Cardiac muscle cell (in vitro differentiated cells and primary cell): ENCODE data around the gene AZIN2. TPM values are rescaled to one million over a fixed set of nuclear protein-coding genes. Genes with fewer than 3 reads are reported as not detected.
A peak's percentile ranks its signal among the peaks of the same experiment; 100 is the strongest.

Experiments
- DNase-seq, 2 donors: peaks; one replicate each; pipeline versions ENCODE4 v3.0.0 to v3.0.0-alpha.2; 2010 to 2017; ENCODE audit warnings: low read depth in 1 of 2, low spot score in 1 of 2
- H3K27ac ChIP-seq: fragments of 200-600 bp; sonication (generic); 2 replicates; pipeline ENCODE4 v1.5.1; 2016
- H3K27me3 ChIP-seq: fragments of 200-600 bp; sonication (generic); 2 replicates; pipeline ENCODE4 v1.6.0; 2016; ENCODE audit warnings: control low read depth
- H3K36me3 ChIP-seq: fragments of 200-600 bp; sonication (generic); 2 replicates; pipeline ENCODE4 v1.5.1; 2016; ENCODE audit warnings: control low read depth
- H3K4me1 ChIP-seq: fragments of 200-600 bp; sonication (generic); 2 replicates; pipeline ENCODE4 v1.8.1; 2017; ENCODE audit warnings: low read depth, mild to moderate bottlenecking, mixed run types
- H3K4me3 ChIP-seq: fragments of 200-600 bp; sonication (generic); 2 replicates; pipeline ENCODE4 v1.5.1; 2016; ENCODE audit warnings: mild to moderate bottlenecking
- H3K9me3 ChIP-seq: fragments of 200-600 bp; sonication (generic); 2 replicates; pipeline ENCODE4 v1.5.1; 2017; ENCODE audit warnings: low read depth, mild to moderate bottlenecking, control low read depth
- CTCF ChIP-seq: IDR thresholded peaks from 2 replicates; pipeline ENCODE4 v1.5.1; 2012; ENCODE audit warnings: low read depth, mild to moderate bottlenecking, low read length
- polyA plus RNA-seq: library from polyadenylated mRNA; unstranded; fragments of >200 nt; fragmentation: Nextera tagmentation; extraction: Ambion mirVana; gene quantifications from 2 replicates; pipeline ENCODE4 v1.2.1, GENCODE V29; 2016
- total RNA-seq: library from RNA; depleted of rRNA; stranded (reverse); fragments of >200 nt; gene quantifications from 2 replicates; pipeline ENCODE4 v1.2.3, GENCODE V29; 2016

AZIN2 gene
- total and polyA plus RNA-seq, 2 experiments from 2014 or later, result 7.7 to 18.6 TPM

- Histone ChIP-seq H3K9me3 (no peaks in the 10 kb centered on the region), H3K4me1 (no peaks in the 10 kb centered on the region), H3K27ac (no peak overlapping the region), H3K4me3 (no peak overlapping the region), H3K36me3 (no peaks in the 10 kb centered on the region), H3K27me3 (peaks cover 4% of the 10 kb centered on the region)
- no peak for TF ChIP-seq CTCF
- DNase-seq, result no peak
Measured at GRCh38 chr1:33074193-33074945, 6.6 kb upstream of the AZIN2 start.

GRCh38 chr1:33078030-33078591 lies 2.8 kb upstream of the AZIN2 start:
- no peak for DNase-seq
- Histone ChIP-seq H3K4me3 (no peak overlapping the region), H3K27ac (no peak overlapping the region), H3K27me3 (peaks cover 19% of the 10 kb centered on the region), H3K36me3 (no peaks in the 10 kb centered on the region), H3K4me1 (no peaks in the 10 kb centered on the region), H3K9me3 (no peaks in the 10 kb centered on the region)
- no peak for TF ChIP-seq CTCF

GRCh38 chr1:33080373-33080772 lies 580 bp upstream of the AZIN2 start:
- no peaks in the 10 kb centered on the region for H3K9me3 ChIP-seq
- no peak overlapping the region for H3K27ac ChIP-seq
- no peaks in the 10 kb centered on the region for H3K4me1 ChIP-seq
- peak overlapping the region; percentile 46 for H3K4me3 ChIP-seq
- DNase-seq, result no peak
- no peaks in the 10 kb centered on the region for H3K36me3 ChIP-seq
- peaks cover 34% of the 10 kb centered on the region for H3K27me3 ChIP-seq
- no peak for TF ChIP-seq CTCF

- DNase-seq, result peak in 1 of 2 donors; percentile 22
- H3K27me3 ChIP-seq, result peaks cover 37% of the 10 kb centered on the region
- H3K4me3 ChIP-seq, result peak overlapping the region; percentile 46
- H3K9me3 ChIP-seq, result no peaks in the 10 kb centered on the region
- no peaks in the 10 kb centered on the region for H3K36me3 ChIP-seq
- no peak for TF ChIP-seq CTCF
- H3K27ac ChIP-seq, result no peak overlapping the region
- no peaks in the 10 kb centered on the region for H3K4me1 ChIP-seq
Measured at GRCh38 chr1:33081554-33082305, 777 bp downstream of the AZIN2 start.

GRCh38 chr1:33082575-33083108 lies 1.7 kb downstream of the AZIN2 start:
- H3K27ac ChIP-seq, result no peak overlapping the region
- no peaks in the 10 kb centered on the region for H3K36me3 ChIP-seq
- no peak for DNase-seq
- TF ChIP-seq CTCF, result no peak
- no peak overlapping the region for H3K4me3 ChIP-seq
- peaks cover 37% of the 10 kb centered on the region for H3K27me3 ChIP-seq
- H3K4me1 ChIP-seq, result no peaks in the 10 kb centered on the region
- H3K9me3 ChIP-seq, result no peaks in the 10 kb centered on the region
